ENCODE results near the gene ESRRB.

DNA sequence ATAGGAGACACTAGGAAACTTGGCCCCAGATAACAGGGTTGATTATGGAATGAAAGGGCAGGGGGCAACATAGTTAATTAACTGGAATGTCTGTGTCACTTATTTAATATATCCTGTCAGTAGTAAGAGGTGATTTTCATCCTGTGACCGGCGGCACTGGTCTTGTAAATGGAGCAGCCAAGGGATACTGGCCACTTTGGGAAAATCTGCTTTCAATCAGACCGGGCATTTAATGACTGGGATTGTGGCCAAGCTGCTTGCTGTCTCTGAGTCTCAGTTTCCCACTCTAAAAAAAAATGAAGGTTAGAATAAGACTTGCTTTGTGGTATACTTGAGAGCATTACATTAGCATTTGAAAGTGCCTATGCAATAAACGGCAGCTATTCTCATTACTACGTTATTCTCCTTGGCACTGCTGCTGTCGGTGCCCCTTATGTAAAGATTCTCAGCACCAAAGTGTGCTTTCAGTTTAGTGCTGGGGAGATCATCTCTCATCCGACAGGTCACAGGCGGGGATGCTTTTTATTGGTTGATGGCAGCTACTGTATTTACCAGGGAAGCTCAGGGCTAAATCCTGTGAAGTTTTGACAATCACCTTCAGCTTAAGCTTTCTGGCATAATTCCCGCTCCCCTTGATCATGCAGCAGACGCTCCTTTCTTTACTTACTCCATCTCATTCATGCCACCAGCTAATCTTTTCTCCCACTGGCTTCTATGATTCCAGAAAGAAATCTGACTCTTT is 162.1 kb downstream of the ESRRB start:
- TF ChIP-seq, protein P1, sequence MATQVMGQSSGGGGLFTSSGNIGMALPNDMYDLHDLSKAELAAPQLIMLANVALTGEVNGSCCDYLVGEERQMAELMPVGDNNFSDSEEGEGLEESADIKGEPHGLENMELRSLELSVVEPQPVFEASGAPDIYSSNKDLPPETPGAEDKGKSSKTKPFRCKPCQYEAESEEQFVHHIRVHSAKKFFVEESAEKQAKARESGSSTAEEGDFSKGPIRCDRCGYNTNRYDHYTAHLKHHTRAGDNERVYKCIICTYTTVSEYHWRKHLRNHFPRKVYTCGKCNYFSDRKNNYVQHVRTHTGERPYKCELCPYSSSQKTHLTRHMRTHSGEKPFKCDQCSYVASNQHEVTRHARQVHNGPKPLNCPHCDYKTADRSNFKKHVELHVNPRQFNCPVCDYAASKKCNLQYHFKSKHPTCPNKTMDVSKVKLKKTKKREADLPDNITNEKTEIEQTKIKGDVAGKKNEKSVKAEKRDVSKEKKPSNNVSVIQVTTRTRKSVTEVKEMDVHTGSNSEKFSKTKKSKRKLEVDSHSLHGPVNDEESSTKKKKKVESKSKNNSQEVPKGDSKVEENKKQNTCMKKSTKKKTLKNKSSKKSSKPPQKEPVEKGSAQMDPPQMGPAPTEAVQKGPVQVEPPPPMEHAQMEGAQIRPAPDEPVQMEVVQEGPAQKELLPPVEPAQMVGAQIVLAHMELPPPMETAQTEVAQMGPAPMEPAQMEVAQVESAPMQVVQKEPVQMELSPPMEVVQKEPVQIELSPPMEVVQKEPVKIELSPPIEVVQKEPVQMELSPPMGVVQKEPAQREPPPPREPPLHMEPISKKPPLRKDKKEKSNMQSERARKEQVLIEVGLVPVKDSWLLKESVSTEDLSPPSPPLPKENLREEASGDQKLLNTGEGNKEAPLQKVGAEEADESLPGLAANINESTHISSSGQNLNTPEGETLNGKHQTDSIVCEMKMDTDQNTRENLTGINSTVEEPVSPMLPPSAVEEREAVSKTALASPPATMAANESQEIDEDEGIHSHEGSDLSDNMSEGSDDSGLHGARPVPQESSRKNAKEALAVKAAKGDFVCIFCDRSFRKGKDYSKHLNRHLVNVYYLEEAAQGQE (IDR thresholded peaks at IDR 0.05; ENCODE audit: insufficient read depth in 1 of 2, low read depth in 2 of 2, low read length in 2 of 2): no peak
- TF ChIP-seq TAF1 (IDR thresholded peaks at IDR 0.05; ENCODE audit: borderline replicate concordance, insufficient read depth, low read length): no peak
- TF ChIP-seq SIN3A (IDR thresholded peaks at IDR 0.05; ENCODE audit: borderline replicate concordance, insufficient read depth, low read length): no peak
- no peak for TF ChIP-seq POLR2AphosphoS5 (IDR thresholded peaks at IDR 0.05; ENCODE audit: low read depth, low read length)
- TF ChIP-seq FOXP2 (optimal IDR thresholded peaks at IDR 0.05; ENCODE audit: borderline replicate concordance, extremely low read depth, extremely low read length, insufficient read depth): no peak

All from PFSK-1 (cell line).